ENCODE results near the gene PRDX4. TPM values are rescaled to one million over a fixed set of nuclear protein-coding genes. Genes with fewer than 3 reads are reported as not detected.

PRDX4 gene
- 78.9 and 107 TPM in 2 replicates for total RNA-seq

GRCh38 chrX:23667239-23668177, at the start of gene PRDX4:
Gene PRDX4 (plus strand): TSS chrX:23667493. CDS start chrX:23667571, 78 bp downstream.

Other genes with a start within 250 kb of the PRDX4 start
- gene ACOT9, start 75.8 kb downstream of the PRDX4 start, total RNA-seq, result 36.9 and 44.4 TPM in 2 replicates
- gene SAT1, start 115.7 kb downstream of the PRDX4 start, total RNA-seq, result 772 and 1,065 TPM in 2 replicates
- gene APOO, start 240.4 kb downstream of the PRDX4 start, total RNA-seq, result 10.0 and 11.3 TPM in 2 replicates
- gene CXorf58, start 240.5 kb downstream of the PRDX4 start, total RNA-seq, result under 0.01 and 0.07 TPM in 2 replicates

Data from nasal cavity respiratory epithelium epithelial cell of viscerocranial mucosa (primary cell).